GM18870 (cell line): Measurements from ENCODE around the gene COLEC12.
"Not testable (repeated sequence)": the region's sequence is repeated elsewhere in the genome, so short reads cannot be mapped to it uniquely, and the experiment has no call there.

ENCODE experiments used
- ATAC-seq: cut with Tn5 transposase; IDR thresholded peaks from one replicate; pipeline ENCODE4 v1.9.1; 2021; ENCODE audit warnings: moderate library complexity; ENCODE audit not compliant: unreplicated experiment

The COLEC12 gene

DNA sequence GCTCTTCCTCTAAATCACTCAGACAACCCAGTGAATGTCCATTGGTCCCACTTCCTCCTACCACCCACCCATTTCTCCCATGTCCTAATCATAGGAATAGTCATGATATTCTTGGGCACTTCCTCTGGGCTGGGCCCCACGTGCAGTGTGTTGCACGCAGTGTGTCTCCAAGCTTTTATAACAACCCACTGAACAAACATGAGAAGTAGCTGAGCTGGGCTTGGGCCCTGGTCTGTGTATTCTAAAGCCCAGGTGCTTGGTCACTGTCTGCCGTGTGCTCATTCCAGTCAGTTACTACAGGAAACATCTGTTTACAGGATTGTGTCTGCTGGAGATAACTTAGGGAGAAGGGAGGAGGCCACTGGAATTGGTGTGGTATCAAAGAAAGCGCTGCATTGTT is 168.5 kb downstream of the COLEC12 start:
- no peak for ATAC-seq

DNA sequence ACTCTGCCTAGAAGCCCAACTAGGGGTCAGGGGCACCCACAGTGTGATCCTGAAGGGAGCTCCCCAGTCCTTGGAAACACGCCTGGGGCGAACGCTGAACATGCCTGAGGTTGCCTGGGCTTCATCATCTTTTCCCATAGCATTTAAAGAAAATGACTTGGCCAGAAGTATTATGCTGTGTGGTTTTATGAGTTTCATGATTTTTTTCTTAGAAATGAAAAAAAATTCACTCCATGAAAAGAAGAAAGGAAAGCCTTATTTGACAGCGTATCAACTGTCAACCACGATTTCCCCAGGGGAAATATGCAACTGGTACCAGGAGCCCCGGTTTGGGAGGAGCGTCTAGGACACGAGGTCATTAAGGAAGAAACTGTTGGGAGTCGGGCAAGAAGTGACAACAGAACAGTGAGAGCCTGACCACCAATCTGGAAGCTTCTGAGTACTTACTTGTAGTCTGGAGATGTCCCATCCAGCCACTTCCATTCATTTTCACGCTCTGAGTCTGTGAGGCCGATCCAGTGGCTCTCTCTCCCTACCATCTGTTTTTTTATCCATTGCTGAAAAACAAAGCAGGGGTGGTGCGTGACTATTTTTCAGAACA is 169.2 kb downstream of the COLEC12 start:
- no peak for ATAC-seq

DNA sequence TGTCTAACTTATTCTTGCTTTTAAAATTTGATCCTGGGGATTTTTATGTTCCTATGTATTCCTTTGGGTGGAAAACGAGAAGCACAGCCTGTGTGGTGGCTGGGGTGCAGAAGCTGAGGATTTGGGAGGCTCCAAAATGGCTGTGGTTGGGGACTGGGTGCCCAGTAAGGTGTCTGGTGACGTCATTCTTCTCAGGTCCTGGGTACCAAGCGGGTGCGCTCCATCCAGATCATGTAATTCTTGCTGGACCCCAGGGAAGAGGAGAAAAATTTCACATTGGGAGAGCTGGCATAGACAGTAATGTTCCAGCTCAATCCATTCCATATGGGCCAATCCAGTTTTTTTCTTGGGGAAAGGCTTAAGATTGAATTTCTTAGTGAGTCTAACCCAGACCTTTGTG is 171.6 kb downstream of the COLEC12 start:
- ATAC-seq = no peak

DNA sequence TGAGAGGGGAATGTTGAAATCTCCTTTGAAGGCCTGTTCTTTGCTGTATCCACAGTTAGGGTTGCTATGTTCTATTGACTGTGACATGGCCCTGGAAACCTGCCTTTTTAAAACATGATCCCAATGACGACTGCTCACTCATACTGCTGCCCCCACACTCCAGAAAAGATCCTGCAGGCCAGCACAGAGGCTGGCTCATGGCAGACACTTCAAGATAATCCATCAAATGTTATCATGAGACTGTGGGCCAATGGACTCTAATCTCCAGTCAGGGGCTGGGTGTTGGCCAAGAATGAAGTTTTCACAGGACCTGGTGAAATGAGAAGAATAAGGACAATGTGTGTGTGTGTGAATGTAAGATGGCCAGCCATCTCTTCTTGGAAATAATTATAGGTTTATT is 173.7 kb downstream of the COLEC12 start:
- no peak for ATAC-seq

DNA sequence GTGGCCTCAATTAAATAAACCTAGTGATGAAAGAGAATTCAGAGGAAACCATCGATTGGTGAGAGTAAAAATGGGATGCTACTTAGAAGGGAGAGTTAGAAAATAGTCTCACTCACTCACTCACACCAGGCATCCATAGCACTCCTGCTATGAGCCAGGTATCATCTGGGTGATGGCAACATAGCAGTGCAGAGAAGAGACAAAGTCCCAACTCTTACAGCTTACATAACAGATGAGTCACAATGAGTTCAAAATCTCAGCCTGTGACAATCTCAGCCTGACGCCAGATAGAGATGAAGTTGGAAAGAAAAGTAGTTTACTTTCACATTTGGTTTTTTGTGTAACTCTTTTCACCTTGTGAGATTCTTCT is 177.3 kb downstream of the COLEC12 start:
- no peak for ATAC-seq

DNA sequence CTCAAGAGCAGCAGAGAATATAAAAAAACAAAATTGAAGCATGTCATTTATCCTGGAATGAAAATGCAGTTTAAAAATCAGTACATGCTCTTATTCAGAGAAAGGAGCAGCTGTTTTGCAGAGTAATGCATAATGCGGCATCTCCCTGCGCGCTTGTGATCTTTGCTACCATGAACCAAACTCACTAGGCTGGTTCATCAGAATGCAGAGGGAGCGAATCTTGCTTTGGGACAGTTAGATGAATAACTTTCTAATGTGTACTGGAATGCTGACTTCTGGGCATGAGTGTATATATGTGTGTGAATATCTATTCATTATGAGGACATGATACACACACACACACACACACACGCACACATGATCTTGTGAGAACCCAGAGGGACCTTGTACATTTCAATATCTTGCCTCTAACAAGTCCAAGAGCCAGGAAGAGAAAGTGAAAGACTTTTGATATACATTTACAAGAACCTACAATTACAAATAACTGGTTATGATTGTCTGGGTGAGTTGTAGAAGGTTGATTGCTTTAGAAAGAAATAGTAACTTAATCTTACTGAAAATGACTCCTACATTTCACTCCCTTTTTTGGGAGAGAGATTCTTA is 178.5 kb downstream of the COLEC12 start:
- ATAC-seq = no peak

DNA sequence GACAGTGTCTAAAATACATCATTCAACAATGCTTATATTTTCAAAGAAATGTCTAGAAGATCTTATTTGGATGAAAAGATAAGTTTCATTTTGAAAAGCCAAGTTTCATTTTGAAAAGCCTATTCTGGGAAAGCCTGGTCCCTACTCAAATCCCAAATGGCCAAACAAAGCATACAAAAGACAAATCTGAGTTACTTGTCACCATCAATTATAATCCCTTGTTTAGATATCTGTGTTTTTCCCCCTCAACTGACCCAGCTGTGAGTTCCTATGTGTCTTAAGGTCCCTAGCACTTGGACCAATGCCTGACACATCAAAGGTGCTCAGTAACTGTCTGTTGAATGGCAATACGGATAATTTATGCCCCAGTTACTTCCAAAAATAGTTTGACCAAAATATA is 180.3 kb downstream of the COLEC12 start:
- ATAC-seq = no peak

DNA sequence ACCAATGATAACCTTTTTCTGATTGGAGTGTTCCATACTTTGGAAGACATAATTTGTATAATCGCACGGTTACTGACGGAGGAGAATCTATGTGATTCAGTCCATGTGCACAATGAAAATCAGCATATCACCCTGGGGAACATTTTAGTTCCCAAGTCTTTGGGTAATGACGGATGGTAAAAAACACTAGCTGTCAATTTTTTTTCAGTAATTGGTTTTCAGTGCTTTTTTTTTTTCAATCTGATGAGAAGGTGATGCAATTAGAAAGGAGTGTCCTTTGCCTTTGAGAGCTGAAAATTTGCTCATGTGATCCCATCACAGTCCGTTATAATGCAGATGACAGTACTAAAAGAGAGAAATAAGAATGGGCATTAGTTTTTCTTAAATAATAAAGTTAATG is 180.8 kb downstream of the COLEC12 start:
- no peak for ATAC-seq

DNA sequence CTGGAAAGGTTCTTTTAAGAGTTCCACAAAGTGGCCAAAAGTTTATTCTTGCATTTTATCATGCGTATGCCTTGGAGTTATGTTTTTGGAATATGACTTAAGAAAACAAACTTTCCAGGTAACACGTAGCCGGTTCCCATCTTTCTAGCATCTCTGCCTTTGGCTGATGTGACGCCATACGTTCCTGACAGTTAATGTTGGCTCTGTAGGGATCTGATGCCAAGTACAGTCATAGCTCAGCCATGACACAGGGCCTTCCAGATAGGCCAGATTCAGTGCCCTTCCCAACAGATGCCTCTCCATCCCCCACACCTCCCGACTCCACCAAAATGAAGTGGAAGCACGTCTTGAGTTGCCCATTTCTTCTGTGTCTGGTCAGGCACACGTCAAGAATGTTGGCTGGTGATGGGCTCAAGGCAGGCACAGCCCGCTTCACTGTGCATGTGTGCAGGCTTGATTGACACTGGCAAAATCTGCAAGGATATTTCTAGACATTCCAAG is 181.7 kb downstream of the COLEC12 start:
- ATAC-seq = no peak

DNA sequence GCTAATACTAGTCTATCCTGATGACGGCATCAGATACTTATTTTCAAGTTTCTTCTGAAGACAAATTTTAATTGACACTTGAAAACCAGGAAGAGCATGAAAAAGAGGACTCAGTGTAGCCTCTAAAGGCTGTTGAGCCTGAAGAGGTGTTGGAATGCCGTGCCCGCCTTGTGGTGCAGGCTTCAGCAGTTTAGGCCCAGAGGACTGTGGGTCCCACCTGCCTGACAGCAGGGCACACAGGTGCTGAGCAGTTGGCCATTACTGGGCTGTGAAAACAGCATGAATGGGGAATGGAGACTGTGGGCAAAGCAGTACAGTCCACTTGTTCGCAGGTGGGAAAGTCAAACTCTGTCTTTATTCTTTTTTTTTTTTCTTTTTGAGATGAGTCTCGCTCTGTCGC is 182.9 kb downstream of the COLEC12 start:
- no peak for ATAC-seq

DNA sequence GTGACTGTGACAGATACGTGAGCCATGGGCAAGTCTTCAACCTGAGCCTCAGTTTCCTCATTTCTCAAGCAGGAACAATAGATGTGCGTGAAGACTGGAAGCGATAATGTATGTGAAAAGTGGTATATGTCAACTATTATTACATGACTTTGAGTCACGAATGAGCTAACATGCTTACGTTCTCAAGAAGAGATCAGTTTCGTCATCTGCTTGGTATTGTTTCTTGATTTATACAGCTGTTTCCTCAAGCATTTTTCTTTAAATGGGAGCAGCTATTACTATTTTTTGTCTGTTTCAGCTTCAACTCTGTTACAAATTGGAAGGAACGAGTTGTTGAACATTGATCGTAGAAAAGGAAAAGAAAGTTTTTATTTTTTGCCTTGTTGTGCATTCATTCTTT is 184.1 kb downstream of the COLEC12 start:
- ATAC-seq = no peak

DNA sequence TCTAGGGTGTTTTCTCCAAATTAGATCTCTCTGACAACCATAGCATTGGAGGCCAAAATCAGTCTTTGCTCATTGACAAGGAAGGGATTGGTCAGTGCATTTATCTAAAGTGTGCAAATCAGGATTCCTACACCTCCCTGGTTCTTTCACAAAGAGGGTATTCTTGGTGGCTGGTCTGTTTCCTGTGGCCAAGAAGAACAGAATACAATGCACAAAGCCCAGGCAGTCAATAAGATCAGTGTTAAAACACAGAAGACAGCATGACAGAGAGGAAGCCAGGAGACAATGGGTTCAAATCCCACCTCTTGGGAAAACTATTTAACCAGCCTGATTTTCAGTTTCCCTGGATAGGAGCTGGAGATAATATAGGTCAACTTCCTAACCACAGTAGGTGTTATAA is 186.6 kb downstream of the COLEC12 start:
- ATAC-seq = no peak

DNA sequence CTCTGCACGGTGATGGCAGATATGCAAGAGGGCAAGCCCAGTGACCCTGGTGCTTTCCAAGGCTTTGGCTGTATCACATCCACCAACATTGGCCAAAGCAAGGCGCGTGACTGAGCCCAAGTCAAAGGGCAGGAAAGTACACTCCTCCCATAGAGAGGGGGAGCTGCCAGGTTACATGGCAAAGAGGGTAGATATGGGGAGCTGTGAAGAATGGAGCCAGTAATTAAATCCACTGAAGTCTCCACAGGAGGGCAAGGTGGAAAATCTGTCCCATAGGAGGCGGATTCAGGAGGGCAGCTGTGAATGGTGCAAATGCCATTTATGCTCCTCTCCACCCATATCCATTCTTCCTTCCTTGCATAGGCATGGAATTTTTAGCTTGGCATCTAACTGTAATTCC is 188.1 kb downstream of the COLEC12 start:
- no peak for ATAC-seq

DNA sequence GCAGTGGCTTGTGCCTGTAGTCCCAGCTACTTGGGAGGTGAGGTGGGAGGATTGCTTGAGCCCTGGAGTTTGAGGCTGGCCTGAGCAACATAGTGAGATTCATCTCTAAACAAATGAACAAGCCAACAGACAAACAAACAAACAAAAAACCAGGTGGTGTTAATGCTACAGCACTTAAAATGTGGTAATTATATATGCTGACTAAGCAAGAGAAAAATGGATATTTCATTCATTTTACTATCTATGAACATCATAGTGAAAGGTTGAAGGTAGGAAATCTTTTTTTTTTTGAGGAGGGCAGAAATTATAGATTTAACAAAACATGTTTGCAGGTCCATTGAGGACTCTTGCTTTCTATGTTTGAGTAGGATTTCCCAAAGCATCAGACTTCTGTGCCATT is 190.5 kb downstream of the COLEC12 start:
- ATAC-seq = no peak

DNA sequence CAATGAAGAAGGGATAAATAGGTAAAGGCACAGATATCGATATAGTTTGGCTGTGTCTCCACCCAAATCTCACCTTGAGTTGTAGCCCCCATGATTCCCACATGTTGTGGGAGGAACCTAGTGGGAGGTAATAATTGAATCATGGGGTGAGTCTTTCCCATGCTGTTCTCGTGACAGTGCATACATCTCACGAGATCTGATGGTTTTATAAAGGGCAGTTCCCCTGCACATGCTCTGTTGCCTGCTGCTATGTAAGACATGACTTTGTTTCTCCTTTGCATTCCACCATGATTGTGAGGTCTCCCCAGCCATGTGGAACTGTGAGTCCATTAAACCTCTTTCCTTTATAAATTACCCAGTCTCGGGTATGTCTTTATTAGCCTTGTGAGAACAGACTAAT is 192.4 kb downstream of the COLEC12 start:
- not testable (repeated sequence) for ATAC-seq

DNA sequence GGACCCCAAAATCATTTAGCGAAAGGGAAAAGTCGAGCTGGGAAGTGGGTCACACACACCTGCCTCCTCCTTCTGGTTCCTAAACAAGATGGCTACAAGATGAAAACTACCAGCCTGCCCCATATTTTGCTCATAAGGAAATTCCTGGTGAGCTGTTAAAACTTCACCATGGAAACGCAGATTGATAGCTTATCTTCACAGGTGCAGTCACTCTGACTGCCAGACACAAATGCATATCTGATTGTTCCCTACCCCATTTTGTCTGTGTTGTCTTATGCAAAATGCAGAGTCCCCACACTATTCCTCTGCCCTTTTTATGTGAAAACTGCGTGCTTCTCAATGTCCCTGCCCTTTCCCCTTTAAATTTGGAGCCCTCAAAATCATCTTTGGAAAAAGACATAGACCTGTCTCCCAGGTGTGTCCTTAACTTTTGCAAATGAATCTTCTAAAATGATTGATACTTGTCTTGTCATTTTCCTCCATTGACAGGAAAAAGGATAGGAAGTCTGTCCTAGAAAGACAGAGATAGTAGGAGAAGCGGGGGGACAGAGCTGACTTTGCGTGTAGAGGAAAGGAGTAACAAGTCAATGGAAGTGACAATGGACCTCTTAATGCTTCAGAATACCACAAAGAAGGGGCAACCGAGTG is 193.8 kb downstream of the COLEC12 start:
- no peak for ATAC-seq

DNA sequence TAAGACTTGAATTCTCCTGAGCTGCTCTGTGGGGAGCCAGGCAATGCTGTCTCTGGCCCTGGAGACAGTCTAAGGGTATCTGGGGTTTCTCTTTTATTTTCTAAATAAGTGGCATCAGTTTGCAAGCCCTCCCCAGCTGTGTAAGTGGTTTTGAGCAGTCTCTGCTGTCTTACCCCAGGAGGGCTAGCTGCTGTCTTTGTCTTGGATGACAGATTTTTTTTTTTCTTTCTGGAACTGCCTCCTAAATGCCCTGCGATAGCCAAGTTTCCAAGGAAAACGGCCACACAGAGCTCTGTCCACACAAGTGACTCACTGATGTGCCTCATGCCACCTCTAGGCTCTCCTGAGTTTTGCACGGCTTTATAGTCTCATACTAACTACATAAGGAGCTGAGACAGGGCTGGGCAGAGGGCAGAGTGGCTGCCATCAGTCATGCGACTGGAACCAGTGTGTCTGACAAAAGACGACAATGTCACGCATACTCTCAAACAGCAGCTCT is 195.4 kb downstream of the COLEC12 start:
- ATAC-seq = no peak

DNA sequence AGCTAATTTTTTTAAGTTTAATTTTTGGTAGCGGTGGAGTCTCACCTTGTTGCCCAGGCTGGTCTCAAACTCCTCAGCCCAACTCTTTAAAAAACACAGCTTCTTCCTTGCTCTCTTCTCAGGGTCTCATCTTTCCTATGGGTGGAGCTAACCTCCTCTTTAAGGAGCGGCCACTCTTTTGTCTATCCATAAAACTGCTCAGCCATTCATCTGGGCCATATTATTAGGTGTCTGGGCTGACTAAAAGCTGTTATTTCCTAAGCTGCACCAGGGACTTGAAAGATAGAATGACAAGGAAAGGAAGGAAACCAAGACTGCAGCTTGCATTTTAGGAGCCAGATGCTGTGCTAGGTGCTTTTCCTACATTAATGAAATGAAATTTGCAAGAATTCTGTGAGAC is 196.9 kb downstream of the COLEC12 start:
- ATAC-seq = no peak

DNA sequence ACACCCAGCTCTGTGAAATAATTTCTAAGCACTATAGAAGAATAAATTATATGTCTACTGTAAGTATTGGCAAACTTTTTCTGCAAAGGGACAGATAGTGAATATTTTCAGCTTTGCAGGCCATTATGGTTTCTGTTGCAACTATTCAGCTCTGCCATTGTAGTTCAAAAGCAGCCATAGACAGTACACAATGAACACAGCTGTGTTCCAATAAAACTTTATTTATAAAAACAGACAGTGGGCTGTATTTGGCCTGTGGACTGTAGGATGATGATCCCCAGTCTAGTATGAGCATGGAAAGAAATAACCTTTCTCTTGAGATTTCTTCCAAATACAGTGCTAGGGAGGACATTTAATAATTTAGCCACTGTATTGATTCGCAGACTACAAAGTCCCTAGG is 197.5 kb downstream of the COLEC12 start:
- no peak for ATAC-seq

DNA sequence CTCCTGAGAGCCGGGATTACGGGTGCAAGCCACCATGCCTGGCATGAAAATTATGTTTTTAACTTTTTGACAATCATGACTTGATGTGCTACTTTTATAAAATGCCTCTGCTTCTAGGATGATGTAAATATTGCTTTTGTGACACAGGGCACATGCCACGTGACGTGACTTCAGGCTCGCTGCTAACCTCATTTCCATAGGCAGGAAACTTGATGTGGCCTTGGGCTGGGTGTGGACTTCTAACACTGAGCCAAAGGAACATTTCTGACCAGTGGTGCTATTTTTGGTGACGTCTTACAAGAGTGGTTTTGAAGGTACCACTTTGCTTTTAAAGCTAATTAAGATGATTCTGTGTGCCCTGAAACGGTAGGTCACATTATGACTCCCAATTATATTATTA is 198.4 kb downstream of the COLEC12 start:
- no peak for ATAC-seq

DNA sequence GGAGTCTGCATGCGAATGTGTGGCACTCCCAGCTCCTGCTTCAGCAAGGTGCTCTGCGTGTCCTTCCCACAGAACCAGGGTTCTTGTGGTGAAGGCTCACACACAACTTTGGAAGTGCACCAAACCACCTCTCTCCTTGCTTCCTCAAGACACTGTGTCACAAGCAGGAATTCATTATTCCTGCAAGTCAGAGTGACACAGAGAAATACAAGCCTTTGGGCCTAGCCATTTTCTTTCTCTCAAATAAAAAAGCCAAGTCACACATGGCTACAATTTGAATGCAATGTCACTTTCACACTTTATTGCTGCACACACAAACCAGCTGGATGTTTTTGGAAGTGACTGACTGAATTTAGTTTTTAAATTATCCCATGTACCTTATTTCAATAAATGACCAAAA is 202.6 kb downstream of the COLEC12 start:
- ATAC-seq = no peak

DNA sequence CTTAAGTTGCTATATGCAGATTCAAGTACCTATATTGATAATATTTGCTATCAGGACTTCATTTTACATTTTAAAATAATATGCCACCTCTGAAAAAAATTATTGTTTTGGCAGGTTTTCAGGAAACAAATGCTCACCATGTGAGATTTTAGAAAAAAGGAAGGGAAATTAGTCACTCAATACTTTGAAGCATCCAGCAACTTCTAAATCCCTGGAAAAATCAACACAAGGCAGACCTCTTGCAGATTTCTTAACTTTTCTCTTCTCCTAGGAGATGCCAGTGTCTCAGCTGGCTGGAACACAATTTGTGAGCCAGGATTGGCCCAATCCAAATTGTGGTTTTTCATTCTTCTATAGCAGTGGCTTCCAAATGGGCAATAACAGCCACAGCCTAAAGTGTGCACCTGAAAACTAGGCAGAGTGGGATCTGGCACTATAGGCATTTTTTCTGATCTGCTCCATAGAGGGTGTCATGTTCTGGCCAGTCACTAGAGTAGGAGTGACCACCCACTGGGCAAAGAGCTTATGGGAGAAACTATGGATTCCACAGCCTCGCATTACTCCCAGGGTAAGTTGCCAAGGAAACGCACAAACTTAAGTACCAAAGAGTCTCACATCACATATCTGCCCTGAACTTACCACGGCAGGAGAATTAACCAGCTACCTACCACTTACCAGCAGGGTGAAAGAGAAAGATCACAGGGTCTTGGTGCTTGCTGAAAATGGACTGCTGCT is 204.6 kb downstream of the COLEC12 start:
- ATAC-seq = no peak
